Stimulated activated CD4-positive, alpha-beta T cell treated with anti-CD3 and anti-CD28 coated beads, TNF-alpha, amount 100 ng/mL, for 4 hours (primary cell): ENCODE results near the gene STMN3.
A peak's percentile ranks its signal among the peaks of the same experiment; 100 is the strongest.

Experiments
- DNase-seq, 3 experiments: peaks; one replicate each; pipeline ENCODE4 v3.0.0-alpha.2; 2020; ENCODE audit warnings: low read depth in 3 of 3

STMN3 gene

DNA sequence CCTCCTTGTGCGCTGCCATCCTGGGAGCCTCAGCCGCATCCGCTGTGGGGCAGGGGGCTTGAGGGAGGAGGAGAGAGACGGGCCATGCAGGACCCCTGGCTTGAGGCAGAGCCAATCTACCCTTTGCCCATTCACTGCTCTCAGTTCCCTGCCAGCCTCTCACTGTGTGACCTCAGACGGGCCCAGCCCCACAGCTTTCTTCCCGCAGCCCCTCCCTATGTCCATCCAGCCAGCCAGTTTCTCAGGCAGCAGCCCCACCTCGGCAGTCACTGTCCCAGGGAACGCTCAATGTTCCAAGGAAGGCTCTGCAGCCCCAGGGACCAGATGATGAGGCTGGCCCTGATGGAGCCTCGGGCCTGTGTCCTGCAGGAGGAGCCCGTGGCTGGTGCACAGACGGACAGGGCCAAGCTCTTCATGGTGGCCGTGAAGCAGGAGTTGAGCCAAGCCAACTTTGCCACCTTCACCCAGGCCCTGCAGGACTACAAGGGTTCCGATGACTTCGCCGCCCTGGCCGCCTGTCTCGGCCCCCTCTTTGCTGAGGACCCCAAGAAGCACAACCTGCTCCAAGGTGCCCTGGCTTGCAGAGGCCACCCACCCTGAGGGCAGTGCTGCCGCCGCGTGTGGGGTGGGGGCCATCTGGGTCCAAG lies 39.3 kb upstream of the STMN3 start:
- DNase-seq, result no peak

DNA sequence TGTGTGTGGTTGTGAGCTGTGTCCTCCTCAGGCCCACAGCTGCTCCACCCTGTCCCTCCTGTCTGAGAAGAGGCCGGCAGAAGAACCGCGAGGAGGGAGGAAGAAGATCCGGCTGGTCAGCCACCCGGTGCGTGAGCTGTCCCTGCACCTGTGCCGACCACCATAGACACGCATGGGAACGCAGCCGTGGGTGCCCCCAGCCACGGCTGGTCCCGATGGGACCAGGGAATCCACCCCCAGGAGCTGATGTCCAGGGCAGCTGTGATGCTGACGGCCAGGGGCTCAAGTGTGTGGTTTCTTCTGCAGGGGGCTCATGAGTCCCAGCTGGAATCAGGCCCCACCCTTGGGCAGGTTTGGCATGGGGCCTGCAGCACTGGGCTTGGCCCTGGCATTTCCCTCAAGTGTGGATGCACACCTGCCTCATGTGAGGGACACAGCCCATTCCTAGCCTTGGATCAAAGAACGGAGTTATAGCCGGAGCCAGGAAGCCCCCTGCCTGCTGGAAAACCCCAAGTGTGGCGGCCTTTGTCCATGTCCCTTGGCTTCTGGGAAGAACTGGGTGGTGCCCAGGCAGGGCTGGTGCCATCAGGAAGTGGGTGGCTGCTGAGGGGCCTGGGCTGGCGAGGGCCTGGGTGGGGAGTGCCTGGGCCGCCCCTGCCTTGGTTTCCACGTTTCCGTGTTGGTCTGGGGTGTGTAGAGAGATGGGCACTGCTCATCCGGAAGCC lies 38.6 kb upstream of the STMN3 start:
- DNase-seq, result no peak

DNA sequence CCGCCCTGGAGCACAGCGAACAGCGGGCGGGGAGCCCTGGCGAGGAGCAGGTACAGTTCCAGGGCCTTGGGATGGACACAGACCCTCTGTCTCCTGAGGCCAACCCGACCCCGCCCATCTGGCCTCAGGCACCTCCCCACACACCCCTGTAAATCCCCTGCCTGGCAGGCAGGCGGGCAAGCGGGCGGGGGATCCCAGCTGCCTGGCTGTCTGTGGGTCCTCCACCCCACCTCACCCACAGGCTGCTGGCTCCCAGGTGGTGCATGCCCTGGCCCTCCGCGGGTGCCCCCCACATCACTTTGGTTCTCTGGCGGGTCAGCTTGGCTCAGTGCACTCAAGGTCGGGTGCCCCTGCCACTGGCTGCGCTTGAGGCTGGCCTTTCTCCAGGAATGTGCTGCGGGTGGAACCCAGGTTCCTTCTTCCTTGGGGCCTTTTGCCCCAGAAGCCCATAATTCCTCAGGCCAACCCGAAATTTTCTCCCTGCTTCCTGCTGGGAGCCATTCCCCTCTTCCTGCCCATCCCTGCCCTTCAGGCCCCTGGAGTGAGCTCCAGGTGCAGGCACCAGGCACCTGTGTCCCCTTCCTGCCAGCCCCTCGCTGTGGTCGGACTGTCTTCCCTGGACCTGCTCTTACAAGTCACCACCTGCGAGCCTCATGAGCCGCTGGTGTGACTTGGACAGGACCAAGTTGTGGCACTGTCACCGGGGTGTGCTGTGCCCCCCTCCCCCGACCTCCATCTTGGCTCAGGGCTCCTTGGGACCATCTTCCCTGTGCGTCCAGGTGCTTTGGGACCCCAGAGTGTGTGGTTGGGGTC lies 37.9 kb upstream of the STMN3 start:
- no peak for DNase-seq

DNA sequence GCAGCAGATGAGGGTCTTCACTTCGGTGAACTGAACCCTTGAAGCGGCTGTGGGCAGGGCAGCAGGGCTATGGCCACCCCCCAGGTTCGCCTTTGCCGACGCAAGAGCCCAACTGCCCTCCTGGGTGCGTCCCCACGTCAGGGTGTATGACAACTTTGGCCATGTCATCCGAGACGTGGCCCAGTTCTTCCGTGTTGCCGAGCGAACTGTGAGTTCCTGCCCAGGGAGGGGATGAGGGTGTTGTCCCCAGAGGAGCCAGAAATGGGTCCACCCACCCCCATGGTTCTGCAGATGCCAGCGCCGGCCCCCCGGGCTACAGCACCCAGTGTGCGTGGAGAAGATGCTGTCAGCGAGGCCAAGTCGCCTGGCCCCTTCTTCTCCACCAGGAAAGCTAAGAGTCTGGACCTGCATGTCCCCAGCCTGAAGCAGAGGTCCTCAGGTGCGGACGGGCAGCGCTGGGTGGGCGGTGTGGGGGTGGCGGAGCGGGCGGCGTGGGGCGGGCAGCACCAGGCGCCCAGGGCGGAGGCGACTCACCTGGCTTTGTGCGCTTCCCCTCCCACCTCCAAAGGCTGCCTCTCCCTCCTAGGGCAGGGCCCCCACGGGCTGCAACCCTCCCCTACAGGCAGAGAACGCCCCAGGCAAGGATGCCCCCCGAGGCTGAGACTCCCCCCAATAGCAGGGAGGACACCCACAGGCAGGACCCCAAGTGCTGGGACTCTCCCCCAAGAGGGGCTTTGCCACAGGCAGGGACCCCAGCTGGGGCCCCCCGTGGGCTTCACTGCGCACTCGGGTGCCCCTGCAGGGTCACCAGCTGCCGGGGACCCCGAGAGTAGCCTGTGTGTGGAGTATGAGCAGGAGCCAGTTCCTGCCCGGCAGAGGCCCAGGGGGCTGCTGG lies 37.0 kb upstream of the STMN3 start:
- no peak for DNase-seq

DNA sequence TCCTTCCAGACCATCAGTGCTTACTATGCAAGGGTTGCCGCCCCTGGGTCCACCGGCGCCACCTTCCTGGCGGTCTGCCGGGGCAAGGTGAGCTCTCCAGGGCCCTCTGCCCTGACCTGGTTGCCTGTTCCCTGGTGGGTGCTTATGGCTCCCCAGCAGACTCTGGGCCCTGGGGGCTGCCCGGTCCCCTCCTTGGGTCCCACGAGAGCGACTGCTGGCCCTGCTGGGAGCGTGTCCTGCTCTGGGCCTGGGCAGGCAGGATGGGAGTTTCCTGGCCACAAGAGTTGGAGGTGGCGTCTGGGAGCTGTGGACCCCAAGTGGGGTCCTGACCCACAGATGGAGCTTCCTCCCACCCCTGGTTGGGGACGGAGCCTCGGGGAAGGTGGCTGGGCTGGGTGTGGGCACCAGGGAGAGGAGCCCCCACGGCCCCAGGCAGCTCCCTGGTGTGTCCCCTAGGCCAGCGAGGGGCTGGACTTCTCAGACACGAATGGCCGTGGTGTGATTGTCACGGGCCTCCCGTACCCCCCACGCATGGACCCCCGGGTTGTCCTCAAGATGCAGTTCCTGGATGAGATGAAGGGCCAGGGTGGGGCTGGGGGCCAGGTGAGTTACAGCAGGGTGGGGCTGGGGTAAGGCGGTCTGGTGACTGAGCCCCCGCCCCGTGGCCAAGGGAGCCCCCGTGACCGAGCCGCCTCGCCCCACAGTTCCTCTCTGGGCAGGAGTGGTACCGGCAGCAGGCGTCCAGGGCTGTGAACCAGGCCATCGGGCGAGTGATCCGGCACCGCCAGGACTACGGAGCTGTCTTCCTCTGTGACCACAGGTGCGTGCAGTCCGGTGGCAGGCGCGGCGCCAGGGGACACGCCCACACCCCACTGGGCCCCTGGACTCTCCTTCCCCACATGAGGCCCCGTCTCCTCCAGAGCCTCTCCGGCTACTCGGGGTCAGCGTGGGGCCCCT lies 36.1 kb upstream of the STMN3 start:
- no peak for DNase-seq

DNA sequence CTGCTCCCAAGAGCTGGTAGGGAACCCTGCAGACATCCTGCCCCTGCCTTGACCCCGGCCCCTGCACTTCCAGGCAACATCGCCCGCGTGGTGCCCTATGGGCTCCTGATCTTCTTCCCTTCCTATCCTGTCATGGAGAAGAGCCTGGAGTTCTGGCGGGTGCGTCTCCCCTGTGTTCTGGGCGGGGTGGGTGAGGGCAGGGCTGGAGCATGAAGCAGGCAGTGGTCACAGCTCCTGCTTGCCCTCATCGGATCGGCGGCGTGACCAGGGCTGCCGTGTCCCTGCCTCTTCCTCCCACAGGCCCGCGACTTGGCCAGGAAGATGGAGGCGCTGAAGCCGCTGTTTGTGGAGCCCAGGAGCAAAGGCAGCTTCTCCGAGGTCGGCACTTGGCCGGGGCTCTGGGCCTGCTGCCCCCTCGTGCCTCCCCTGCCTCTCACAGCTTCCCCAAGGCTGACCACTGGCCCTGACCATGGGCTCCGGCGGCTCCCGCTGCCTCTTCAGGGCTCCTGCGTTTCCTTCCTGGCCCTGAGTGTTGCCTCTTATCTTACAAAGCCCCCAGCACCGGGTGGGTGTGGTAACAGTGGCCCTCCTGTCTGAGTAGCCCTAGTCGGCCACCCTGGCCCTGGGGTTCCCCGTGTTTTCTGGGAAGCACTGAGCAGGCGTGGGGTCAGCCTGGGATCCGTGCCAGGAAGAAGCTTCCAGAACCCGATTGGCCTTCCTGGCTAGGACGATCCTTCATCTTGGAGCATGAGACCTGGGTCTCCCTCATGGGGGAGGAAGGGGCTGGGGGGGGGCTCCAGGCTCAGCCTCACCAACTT lies 35.2 kb upstream of the STMN3 start:
- no peak for DNase-seq

DNA sequence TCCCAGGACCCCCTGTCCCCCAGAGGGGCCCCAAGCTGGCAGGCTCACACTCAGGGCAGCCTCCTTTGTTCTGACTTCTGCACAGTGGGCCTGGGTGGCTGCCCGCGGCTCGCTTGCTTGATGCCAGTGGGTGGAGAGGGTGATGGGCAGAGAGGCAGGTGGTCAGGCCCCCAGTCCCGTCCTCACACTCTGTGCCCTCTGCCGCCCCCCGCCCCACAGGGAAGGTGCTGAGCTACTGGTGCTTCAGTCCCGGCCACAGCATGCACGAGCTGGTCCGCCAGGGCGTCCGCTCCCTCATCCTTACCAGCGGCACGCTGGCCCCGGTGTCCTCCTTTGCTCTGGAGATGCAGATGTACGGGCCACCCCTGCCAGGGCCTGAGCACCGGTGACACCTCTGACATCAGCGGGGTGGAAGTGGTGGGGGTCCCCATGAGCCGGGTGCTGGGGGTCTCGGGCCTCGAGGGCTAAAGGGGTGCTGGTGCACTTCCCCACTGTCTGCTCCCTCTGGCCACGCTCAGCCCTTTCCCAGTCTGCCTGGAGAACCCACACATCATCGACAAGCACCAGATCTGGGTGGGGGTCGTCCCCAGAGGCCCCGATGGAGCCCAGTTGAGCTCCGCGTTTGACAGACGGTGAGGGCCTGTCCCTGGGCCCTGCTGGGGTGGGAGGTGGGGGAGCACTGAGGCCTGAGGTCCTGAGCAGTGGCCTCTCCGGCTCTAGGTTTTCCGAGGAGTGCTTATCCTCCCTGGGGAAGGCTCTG lies 34.4 kb upstream of the STMN3 start:
- DNase-seq, result no peak

DNA sequence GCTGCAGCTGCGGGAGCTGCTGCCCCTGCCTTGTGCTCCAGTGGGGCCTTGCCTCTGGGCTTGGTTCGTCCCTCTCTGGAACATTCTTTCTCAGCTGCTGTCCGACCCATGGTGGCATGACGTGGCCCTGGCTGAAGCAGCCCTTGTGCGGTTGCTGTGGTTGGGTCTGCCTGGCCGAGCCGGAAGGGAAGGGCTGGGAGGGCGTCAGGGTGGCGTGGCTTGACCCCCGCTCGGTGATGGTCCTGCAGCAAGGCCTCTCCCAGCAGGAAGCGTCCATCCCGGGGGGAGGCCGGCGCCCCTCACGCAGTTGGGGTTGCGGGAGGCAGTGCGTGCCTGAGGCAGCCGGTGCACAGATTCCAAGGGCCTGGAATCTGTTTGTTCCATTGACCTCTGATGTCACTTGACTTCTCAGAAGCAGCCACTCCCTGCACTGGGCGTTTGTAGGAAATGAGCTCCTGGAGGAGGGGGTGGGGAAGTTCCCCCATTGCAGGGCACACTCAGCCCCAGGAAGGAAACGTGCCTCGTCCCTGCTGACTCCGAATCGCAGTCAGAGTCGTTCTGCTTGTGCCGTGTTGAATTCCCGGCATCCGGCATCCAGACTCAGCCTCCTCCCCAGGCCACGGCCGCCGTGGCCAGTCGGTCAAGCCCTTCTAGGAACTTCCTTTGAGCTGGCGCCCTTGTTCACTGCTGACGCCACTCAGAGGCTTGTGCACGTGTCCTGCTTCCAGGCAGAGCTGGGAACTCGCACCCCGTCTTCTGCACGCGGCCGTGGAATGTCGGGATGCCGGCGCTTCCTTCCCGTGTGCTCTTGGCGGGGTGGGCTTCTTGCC lies 33.5 kb upstream of the STMN3 start:
- peak in 2 of 3 experiments; percentile 37 to 55 for DNase-seq

DNA sequence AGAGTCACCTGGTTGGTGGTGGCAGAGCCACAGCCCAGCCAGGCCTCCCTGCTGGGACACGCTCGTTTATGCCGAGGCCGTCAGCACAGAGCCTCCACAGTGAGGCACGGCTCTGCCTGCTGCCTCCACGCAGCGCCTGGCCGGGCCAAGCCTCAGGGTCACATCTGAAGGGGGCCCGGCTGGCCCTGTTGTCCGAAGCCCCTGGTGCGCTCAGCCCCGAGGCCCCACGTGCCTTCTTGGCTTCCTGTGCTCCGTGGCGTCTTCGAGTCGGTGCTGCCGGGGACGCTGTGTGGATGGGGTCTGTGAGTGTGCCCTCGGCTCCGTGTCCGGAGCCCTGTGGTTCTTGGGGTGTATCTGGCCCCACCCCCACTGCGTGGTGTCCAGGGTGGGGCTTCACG lies 32.9 kb upstream of the STMN3 start:
- DNase-seq, result no peak

DNA sequence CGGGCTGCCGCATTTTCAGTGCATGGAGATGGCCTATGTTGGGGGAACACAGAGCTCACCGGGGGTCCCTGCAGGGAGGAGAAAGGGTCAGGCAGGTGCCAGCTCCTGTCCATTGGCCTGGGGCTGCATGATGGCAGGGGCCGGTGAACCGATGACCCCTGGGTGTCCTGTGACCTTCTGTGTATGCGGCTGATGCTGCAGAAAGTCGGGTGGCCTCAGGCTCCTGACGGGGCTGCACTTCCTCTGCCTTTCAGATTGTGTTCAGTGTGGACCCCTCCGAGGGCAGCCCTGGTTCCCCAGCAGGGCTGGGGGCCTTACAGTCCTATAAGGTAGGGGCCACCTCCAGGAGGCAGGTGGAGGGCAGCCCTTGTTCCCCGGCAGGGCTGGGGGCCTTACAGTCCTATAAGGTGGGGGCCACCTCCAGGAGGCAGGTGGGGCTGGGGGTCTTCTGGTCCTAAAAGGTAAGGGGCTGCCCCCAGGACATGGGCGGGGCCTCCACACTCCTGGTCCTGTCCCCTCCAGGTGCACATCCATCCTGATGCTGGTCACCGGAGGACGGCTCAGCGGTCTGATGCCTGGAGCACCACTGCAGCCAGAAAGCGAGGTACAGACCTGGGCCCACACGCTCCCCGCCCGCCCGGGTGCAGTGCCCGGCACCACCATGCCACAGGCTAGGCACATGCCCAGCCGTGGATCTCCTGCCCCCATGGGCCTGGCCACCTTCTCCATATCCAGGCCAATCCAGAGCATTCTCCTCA lies 32.2 kb upstream of the STMN3 start:
- DNase-seq, result no peak

DNA sequence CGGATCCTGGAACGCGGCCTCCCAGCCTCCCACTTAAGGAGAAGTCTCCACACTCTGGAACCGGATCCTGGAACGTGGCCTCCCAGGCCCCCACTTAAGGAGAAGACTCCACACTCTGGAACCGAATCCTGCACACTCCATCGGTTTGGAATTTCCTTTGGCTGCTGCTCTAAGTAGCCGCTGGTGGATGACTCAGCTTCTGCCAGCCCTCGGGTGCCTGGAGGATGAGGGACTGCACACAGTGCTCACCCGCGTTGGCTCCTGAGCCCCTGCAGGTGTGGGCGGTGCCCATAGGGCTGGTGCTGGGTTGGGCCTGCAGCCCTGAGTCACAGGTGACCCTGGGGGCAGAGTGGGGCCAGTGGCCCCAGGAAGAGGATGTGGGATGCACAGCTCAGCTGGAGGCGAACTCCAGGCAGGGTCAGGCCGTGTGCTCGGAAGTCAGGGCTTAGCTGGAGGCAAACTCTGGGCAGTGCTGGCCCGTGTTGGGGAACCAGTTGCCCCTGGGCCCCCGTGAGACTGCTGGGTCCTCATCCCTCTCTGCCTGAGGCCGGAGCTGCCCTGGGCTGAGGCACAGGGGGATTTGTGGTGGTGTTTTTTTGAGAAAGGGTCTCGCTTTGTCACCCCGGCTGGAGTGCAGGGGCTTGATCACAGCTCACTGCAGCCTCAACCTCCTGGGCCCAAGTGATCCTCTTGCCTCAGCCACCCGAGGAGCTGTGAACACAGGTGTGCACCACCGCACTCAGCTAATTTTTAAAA lies 29.3 kb upstream of the STMN3 start:
- no peak for DNase-seq

DNA sequence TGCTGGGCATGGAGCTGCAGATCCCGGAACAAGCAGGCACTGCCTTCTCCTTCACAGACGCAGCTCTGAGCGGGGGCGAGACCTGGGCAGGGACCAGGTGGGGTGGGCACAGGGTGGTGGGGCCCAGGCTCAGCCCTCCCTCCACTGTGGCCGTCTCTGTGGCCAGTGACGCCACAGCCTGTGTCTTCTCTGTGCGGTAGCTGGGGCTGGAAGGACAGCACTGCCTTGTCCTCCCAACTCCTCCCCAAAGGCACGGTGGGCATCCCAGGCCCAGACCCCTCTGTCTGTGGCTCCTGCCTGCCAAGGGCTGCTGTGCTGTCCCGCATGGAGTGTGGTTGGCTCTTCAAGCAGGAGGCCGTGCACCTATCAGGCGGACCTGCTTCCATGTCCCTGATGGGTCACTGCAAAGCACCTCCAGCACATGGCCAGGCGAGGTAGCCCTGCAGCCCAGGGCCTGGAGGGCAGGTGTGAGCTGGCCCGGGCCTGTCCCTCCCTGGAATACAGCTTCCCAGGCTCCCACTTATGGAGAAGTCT lies 28.5 kb upstream of the STMN3 start:
- DNase-seq, result no peak

DNA sequence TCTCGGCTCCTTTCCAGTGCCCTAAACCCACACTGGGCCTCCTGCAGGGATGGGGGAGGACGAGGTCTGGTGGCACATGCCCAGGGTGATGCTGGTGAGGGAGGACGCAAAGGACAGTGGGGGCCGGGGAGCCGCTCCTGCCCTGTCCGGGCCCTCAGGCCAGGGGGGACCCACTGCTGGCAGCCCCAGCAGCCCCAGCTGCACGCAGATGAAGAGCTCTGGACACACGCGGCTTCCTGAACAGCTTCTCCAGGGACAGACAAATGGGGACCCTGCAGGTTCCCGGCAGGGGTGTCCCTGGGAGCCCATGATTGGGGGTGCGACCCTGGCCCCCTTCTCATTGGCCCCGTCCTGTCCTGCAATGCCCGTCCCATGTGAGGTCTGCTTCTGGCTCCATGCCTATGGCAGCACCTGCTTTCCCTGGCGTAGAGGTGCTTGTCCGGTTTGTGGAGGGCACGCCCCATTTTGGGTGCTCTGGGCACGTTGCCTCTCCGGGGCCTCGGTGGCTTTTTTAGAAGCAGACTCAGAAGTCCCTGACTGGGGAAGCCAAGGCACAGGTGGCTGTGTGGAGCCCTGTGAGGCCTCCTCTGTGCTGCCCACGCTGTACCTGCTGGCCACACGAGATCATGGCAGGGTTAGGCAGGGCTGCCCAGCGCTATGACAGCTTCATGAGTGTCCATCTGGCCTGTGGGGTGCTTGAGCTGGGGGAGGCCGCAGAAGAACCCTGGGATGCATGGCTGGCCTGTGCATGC lies 27.8 kb upstream of the STMN3 start:
- no peak for DNase-seq

DNA sequence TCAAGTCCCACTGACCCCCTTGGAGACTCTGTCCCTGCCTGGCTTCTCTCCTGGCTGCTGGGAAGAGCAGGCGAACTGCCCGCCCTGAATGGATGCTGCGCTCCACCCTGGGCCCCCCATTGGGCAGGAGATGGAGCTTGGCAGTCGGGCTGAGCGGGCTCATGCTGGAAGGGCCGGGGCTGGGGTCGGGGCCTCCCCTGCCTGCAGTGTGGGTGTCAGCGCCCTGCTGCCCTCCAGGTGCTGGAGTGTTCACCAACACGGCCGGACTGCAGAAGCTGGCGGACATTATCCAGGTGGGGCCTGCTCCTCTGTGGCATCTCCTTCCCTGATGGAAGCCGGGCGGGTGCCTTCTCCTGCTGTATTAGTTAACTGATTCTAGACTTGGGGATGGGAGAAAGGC lies 27.2 kb upstream of the STMN3 start:
- no peak for DNase-seq

DNA sequence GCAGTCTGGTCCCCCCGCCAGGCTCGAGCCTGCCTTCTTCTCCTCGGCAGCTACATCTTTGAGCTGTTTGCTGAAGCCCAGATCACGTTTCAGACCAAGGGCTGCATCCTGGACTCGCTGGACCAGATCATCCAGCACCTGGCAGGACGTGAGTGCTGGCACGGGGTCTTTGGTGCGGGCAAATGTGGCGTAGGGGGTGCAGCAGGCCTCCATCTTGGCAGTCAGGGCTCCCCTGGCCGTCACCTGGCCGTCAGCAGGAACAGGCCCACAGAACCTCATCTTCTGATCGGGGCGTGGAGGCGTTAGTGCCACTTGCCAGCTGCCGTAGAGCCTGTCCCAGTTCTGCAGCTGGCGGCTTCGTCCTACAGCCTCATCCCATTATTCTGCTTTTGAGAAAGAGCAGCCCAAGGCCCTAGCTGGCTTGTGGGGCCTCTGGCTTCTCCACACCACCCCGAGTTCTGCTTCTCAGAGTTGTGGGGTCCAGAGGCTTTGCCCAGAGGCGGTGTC lies 26.6 kb upstream of the STMN3 start:
- no peak for DNase-seq
